GM18951 (cell line): ENCODE measurements around the gene SLC25A11.
"Not testable (repeated sequence)": the region's sequence is repeated elsewhere in the genome, so short reads cannot be mapped to it uniquely, and the experiment has no call there.

Experiments
- POLR2A ChIP-seq: IDR thresholded peaks from 4 replicates; pipeline ENCODE4 v1.6.1; 2011; ENCODE audit warnings: mild to moderate bottlenecking; ENCODE audit not compliant: insufficient read length, insufficient read depth; ENCODE audit errors: extremely low read depth
- in situ Hi-C: fragments of 300-500 bp; cut with MboI; formaldehyde crosslinking; loops from one replicate; pipeline ENCODE4 v1.12.0; 2022; ENCODE audit warnings: low sequenced_read_pairs, mixed read lengths, inconsistent platforms; ENCODE audit not compliant: unreplicated experiment

The SLC25A11 gene

DNA sequence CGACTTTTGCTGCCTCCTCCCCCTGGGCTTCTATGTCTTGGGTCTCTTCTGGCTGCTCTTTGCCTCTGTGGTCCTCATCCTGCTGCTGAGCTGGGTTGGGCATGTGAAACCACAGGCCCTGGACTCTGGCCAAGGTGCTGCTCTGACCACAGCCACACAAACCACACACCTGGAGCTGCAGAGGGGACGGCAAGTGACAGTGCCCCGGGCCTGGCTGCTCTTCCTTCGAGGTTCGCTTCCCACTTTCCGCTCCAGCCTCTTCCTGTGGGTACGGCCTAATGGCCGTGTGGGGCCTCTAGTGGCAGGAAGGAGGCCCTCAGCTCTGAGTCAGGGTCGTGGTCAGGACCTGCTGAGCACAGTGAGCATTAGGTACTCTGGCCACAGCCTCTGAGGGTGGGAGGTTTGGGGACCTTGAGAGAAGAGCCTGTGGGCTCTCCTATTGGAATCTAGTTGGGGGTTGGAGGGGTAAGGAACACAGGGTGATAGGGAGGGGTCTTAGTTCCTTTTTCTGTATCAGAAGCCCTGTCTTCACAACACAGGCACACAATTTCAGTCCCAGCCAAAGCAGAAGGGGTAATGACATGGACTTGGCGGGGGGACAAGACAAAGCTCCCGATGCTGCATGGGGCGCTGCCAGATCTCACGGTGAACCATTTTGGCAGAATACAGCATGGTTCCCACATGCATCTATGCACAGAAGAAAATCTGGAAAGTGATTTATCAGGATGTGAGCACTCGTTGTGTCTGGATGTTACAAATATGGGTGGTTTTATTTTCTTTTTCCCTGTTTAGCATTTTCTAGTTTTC, 5.5 kb downstream of the SLC25A11 start:
- in situ Hi-C loops, result no loop called here
- TF ChIP-seq POLR2A, result peak; percentile 35

DNA sequence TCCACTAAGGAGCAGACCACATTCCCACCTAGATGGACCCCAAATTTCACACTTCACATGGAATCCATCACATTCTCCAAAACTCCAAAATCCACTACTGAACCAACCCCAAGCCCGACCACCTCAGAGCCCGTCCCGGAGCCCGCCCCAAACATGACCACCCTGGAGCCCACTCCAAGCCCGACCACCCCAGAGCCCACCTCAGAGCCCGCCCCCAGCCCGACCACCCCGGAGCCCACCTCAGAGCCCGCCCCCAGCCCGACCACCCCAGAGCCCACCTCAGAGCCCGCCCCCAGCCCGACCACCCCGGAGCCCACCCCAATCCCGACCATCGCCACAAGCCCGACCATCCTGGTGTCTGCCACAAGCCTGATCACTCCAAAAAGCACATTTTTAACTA, 6.2 kb downstream of the SLC25A11 start:
- in situ Hi-C loops, result no loop called here
- TF ChIP-seq POLR2A, result no peak

DNA sequence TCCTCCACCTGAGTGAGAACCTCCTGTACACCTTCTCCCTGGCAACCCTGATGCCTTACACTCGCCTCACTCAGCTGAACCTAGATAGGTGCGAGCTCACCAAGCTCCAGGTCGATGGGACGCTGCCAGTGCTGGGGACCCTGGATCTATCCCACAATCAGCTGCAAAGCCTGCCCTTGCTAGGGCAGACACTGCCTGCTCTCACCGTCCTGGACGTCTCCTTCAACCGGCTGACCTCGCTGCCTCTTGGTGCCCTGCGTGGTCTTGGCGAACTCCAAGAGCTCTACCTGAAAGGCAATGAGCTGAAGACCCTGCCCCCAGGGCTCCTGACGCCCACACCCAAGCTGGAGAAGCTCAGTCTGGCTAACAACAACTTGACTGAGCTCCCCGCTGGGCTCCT, 7.1 kb downstream of the SLC25A11 start:
- in situ Hi-C loops, result no loop called here
- TF ChIP-seq POLR2A, result no peak

DNA sequence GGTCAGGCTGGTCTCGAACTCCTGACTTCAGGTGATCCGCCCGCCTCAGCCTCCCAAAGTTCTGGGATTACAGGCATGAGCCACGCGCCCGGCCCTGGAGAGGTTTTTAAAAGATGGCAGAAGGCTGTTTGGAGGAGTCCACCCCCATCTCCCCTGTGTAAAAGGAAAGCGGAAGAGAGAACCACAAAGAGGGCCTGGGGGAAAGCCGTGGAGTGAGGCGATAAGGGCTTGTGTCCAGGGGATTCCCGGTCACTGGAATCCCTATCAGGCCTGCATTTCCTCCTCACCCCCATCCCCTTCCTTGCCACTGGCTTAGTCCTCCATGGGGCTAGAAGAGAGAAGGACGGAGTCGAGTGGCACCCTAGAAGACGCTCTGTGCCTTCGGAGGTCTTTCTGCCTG, 7.9 kb downstream of the SLC25A11 start, which contains the start of gene GP1BA:
TSS of gene GP1BA (plus strand) at position 315 of the 400 bp plus-strand sequence. CDS start 328 bp downstream, outside the sequence.
- in situ Hi-C loops, result no loop called here
- no peak for TF ChIP-seq POLR2A

DNA sequence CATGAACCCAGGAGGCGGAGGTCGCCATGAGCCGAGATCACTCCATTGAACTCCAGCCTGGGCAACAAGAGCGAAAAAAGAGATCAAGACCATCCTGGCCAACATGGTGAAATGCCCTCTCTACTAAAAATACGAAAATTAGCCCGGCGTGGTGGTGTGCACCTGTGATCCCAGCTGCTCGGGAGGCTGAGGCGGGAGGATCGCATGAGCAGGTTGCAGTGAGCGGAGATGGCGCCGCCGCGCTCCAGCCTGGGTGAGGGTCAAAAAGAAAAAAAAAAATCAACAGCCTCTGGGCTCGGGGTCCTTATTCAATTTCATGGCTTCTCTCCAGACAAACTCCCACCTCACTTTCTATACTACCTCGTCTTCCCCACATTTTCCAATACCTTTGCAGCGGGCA, 11.0 kb downstream of the SLC25A11 start:
- in situ Hi-C loops, result no loop called here
- TF ChIP-seq POLR2A, result no peak

DNA sequence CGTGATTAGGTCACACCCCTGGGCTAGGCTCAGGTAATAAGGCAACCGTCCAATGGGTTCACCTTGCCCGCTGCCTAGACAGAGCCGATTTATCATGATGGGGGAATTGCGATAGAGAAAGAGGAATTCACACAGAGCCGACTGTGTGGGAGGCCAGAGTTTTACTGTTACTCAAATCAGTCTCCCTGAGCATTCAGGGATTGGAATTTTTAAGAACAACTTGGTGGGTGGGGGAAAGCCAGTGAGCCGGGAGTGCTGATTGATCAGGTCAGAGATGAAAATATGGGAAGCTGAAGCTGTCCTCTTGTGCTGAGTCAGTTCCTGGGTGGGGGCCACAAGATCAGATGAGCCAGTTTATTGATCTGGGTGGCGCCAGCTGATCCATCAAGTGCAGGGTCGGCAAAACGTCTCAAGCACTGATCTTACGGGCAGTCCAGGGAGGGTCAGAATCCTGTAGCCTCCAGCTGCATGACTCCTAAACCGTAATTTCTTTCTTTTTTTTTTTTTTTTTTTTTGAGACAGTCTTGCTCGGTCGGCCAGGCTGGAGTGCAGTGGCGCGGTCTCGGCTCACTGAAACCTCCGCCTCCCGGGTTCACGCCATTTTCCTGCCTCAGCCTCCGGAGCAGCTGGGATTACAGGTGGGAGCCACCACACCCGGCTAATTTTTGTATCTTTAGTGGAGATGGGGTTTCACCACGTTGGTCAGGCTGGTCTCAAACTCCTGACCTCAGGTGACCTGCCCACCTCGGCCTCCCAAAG, 13.1 kb downstream of the SLC25A11 start:
- in situ Hi-C loops, result not testable (repeated sequence)

DNA sequence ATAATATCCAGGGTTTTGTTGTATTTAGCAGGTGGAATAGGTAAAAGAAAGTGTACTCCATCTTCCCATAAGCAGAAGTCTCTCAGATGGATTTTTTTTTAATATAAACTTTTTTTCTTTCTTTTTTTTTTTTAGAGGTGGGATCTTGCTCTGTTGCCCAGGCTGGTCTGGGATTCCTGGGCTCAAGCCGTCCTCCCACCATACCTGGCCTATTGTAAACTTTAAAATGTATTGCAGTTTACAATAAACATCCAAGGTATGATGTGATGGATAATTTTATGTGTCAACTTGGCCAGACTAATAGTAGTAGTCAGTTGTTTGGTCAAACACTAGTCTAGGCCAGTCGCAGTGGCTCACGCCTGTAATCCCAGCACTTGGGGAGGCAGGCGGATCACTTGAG, 18.5 kb downstream of the SLC25A11 start:
- TF ChIP-seq POLR2A, result no peak
- in situ Hi-C loops, result no loop called here

DNA sequence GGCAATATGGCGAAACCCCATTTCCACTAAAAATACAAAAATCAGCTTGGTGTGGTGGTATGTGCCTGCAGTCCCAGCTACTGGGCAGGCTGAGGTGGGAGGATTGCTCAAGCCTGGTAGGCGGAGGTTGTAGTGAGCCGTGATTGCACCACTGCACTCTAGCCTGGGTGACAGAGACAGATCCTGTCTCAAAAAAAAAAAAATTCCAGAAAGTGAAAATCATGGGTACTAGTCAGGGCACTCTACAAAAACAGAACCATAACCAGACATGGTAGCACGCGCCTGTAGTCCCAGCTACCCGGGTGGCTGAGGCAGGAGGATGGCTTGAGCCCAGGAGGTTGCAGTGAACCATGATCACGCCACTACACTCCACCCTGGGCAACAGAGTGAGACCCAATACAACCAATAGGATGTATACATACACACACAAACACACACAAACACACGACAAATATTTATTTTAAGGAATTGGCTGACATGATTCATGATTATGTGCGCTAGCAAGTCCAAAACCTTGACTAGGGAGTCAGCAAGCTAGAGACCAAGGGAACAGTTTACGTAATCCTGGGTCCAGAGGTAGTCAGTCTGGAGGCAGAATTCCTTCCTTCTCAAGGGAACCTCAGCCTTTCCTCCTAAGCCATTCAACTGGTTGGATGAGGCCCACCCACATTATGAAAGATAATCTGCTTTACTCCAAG, 19.3 kb downstream of the SLC25A11 start:
- in situ Hi-C loops, result no loop called here

DNA sequence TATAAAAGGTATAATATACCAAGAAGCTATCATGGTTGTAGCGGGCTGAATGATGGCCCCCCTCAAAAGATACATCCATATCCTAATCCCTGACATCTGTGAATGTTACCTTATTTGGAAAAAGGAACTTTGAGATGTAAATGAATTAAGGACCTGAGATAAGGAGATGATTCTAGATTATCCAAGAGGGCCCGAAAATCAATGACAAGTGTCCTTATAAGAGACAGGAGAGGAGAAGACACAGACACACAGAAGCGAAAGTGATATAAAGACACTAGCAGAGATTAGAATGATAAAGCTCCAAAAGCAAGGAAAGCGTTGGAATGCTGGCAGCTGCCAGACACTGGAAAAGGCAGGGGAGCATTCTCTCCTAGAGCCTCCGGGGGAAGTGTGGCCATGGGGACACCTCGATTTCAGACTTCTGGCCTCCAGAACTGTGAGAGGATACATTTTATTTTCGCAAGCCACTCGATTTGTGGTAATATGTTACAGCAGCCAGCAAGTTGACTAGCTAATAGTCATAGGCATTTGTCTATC, 20.3 kb downstream of the SLC25A11 start:
- no peak for TF ChIP-seq POLR2A
- in situ Hi-C loops, result no loop called here

More for the DNA sequence above, 19.3 kb downstream of the SLC25A11 start:
- TF ChIP-seq POLR2A, result no peak

DNA sequence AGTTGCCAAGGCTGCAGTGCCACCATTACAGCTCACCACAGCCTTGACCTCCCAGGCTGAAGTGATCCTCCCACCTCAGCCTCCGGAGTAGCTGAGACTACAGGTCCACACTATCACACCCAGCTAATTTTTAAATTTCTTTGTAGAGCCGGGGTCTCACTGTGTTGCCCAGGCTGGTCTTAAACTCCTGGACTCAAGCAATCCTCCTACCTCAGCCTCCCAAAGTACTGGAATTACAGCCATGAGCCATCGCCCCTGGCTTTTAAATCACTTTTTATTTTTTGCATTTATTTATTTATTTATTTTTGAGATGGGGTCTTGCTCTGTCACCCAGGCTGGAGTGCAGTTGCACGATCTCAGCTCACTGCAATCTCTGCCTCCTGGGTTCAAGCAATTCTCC, 25.3 kb downstream of the SLC25A11 start:
- in situ Hi-C loops, result not testable (repeated sequence)

DNA sequence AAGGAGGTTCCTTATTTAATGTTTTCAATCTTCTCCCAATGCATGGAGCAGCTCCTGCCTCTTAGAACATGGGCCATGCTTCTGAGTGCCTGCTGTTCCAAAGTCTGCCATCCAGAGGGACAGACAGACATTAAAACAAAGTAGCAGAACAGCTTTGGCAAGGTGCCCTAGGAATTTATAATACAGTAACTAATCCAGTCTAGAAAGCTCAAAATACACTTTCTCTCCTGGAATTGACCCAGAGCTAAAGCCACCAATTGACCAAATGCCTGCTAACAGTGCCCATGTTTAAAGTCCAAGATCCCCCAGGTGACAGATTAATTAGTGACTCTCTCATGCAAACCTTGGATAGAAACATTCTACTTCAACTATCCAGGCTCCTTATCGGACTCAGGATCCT, 25.9 kb downstream of the SLC25A11 start:
- in situ Hi-C loops, result no loop called here
- TF ChIP-seq POLR2A, result no peak

DNA sequence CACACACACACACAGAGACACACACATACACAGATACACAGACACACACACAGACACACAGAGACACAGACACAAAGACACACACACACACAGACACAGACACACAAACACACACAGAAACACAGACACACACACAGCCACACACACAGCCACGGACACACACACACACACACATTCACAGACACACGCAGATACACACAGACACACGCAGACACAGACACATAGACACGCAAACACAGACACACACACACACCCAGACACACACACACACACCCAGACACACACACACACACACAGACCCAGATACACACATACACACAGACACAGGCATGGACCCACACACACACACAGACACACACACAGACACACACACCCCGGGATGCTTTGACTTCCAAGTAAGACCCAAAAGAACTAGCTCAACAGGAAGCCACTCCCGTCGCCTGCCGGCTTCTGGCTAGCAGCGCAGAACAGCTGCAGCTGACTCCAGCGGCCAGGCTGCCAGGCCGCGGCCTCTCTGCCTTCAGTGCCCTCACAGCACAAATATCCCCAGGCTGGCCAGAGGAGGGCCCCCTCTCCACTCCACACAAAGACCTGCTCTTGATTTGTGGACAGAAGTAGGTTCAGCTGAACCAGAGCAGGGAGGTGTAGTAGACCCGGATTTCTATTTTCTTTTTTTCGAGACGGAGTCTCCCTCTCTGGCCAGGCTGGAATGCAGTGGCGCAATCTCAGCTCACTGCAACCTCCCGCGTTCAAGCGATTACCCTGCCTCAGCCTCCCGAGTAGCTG, 30.9 kb downstream of the SLC25A11 start:
- no peak for TF ChIP-seq POLR2A
- in situ Hi-C loops, result no loop called here

DNA sequence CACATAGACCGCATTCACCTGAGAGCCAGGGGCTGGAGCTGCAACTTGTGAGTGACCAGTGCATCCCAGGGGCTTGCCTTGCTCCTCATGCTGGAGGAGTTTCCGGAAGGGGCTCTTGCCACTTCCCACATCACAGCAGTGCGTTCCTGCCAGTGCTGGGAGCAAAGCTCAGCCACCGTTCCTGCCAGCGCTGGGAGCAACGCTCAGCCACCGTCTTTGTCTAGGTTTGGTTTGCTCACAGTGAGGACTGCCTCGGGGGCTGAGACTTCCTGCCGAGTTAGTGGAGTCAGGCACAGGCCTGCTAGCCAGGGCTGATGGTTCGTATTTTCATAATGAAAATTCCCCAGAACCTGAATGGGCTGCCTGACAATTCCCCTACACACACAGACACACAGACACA, 31.5 kb downstream of the SLC25A11 start:
- in situ Hi-C loops, result no loop called here
- no peak for TF ChIP-seq POLR2A

DNA sequence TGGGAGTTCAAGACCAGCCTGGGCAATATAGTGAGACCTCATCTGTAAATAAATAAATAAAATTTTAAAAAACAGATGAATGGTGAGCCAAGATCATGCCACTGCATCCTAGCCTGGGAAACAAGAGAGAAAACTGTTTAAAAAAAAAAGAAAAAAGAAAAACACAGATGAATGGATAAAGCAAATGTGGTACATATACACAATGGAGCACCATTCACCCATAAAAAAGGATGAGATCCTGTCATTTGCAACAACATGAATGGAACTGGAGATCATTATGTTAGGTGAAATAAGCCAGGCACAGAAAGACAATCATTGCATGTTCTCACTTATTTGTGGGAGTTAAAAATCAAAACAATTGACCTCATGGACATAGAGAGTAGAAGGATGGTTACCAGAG, 33.2 kb downstream of the SLC25A11 start:
- in situ Hi-C loops, result not testable (repeated sequence)
